COR-L47 (cell line): ENCODE results near the gene XYLT2.
"Not testable (repeated sequence)": the region's sequence is repeated elsewhere in the genome, so short reads cannot be mapped to it uniquely, and the experiment has no call there.

Experiments used
- DNase-seq: peaks from one replicate; lab custom pipeline; 2025; lab: John Stamatoyannopoulos, UW

The XYLT2 gene

GRCh38 chr17:50345432-50346312 lies at the start of gene XYLT2:
Gene XYLT2 (plus strand): TSS chr17:50346126. CDS start chr17:50346141, 15 bp downstream.
- DNase-seq: peak; percentile 83

- peak; percentile 60 for DNase-seq
Observed at GRCh38 chr17:50297407-50297865, 48.5 kb upstream of the XYLT2 start.

- DNase-seq: no peak
Observed at GRCh38 chr17:50298018-50298417, 47.9 kb upstream of the XYLT2 start.

GRCh38 chr17:50299776-50300175 lies 46.1 kb upstream of the XYLT2 start:
- DNase-seq: no peak

- DNase-seq: not testable (repeated sequence)
Observed at GRCh38 chr17:50300824-50301223, 45.1 kb upstream of the XYLT2 start.

GRCh38 chr17:50301891-50302584 lies 43.9 kb upstream of the XYLT2 start:
- no peak for DNase-seq

- DNase-seq: no peak
Observed at GRCh38 chr17:50303051-50303450, 42.9 kb upstream of the XYLT2 start.

GRCh38 chr17:50303596-50303995 lies 42.3 kb upstream of the XYLT2 start:
- DNase-seq: no peak

- no peak for DNase-seq
Observed at GRCh38 chr17:50304781-50305404, 41.0 kb upstream of the XYLT2 start.

GRCh38 chr17:50307654-50308053 lies 38.3 kb upstream of the XYLT2 start:
- no peak for DNase-seq

GRCh38 chr17:50308666-50309065 lies 37.3 kb upstream of the XYLT2 start:
- DNase-seq: no peak

GRCh38 chr17:50310455-50311111 lies 35.3 kb upstream of the XYLT2 start:
- no peak for DNase-seq

GRCh38 chr17:50311112-50311460 lies 34.8 kb upstream of the XYLT2 start:
- DNase-seq: no peak

- no peak for DNase-seq
Observed at GRCh38 chr17:50311483-50311882, 34.4 kb upstream of the XYLT2 start.

- no peak for DNase-seq
Observed at GRCh38 chr17:50312308-50312707, 33.6 kb upstream of the XYLT2 start.

- DNase-seq: no peak
Observed at GRCh38 chr17:50314456-50315011, 31.4 kb upstream of the XYLT2 start.

- DNase-seq: no peak
Observed at GRCh38 chr17:50316016-50316587, 29.8 kb upstream of the XYLT2 start.

GRCh38 chr17:50316660-50317059 lies 29.3 kb upstream of the XYLT2 start:
- DNase-seq: not testable (repeated sequence)

GRCh38 chr17:50317121-50317520 lies 28.8 kb upstream of the XYLT2 start:
- DNase-seq: no peak

- DNase-seq: no peak
Observed at GRCh38 chr17:50318501-50319285, 27.2 kb upstream of the XYLT2 start.
